A549 (cell line): Measurements from ENCODE around the gene RPL41. TPM values are rescaled to one million over a fixed set of nuclear protein-coding genes. Genes with fewer than 3 reads are reported as not detected.

ENCODE experiments used
- ATAC-seq, 2 experiments: fragments of 200-7000 bp in 1 of 2; fragments of >200 bp in 1 of 2; cut with Nextera tagmentation in 1 of 2; cut with Tn5 transposase in 1 of 2; 3 replicates each; pipeline versions ENCODE4 v1.8.0 to v1.9.1; 2018 to 2020; ENCODE audit warnings: mild to moderate bottlenecking in 1 of 2, moderate library complexity in 1 of 2
- CTCF ChIA-PET: fragments of 300-600 bp; sonication (Branson Sonifier 250); formaldehyde crosslinking; extraction: SDS; loops from one replicate; lab custom pipeline; 2021; ENCODE audit warnings: antibody characterized with exemption, inconsistent platforms; lab: Yijun Ruan, JAX
- POLR2A ChIA-PET: fragments of 350-600 bp; formaldehyde crosslinking; extraction: SDS; loops from one replicate; lab custom pipeline; 2021; ENCODE audit warnings: antibody characterized with exemption, inconsistent platforms; lab: Yijun Ruan, JAX
- DNase-seq, 2 experiments: peaks; one replicate each; pipeline versions ENCODE4 v3.0.0 to v3.0.0-alpha.2; 2011 to 2016; ENCODE audit warnings: low read depth in 1 of 2, low spot score in 1 of 2
- FAIRE-seq: peaks from 2 replicates; lab custom pipeline; 2011; peaks lifted over from hg19 to GRCh38; lab: Jason Lieb, UNC
- H3K27ac ChIP-seq, 2 experiments: fragments of >200 bp; sonication (Bioruptor Twin); formaldehyde crosslinking; 3 replicates each; pipeline ENCODE4 v1.5.1; 2016 to 2017
- H3K4me1 ChIP-seq: fragments of >200 bp; sonication (Bioruptor Twin); formaldehyde crosslinking; 3 replicates; pipeline ENCODE4 v1.6.1; 2016
- H3K4me2 ChIP-seq: fragments of >200 bp; sonication (Bioruptor Twin); formaldehyde crosslinking; 3 replicates; pipeline ENCODE4 v1.6.1; 2016
- H3K4me3 ChIP-seq: fragments of >200 bp; sonication (Bioruptor Twin); formaldehyde crosslinking; 3 replicates; pipeline ENCODE4 v1.5.1; 2016
- H3K9me3 ChIP-seq: fragments of >200 bp; sonication (Bioruptor Twin); formaldehyde crosslinking; 3 replicates; pipeline ENCODE4 v1.6.1; 2016
- CBX8 ChIP-seq: fragments of 200-600 bp; sonication (generic); IDR thresholded peaks from 2 replicates; pipeline ENCODE4 v1.6.1; 2016
- CEBPB ChIP-seq, 2 experiments: fragments of >200 bp in 1 of 2; sonication (Bioruptor Twin) in 1 of 2; formaldehyde crosslinking in 1 of 2; IDR thresholded peaks; 2 replicates each; pipeline ENCODE4 v1.6.1; 2012 to 2016
- CHD4 ChIP-seq: fragments of 200-600 bp; sonication (generic); IDR thresholded peaks from 2 replicates; pipeline ENCODE4 v1.6.1; 2016; ENCODE audit warnings: antibody characterized with exemption, mild to moderate bottlenecking, borderline replicate concordance
- EHF ChIP-seq: fragments of 250-450 bp; sonication (Bioruptor Pico); IDR thresholded peaks from 2 replicates; pipeline ENCODE4 v1.5.0; 2020; ENCODE audit warnings: mild to moderate bottlenecking
- EP300 ChIP-seq, 2 experiments: fragments of >200 bp; sonication (Bioruptor Twin); formaldehyde crosslinking; IDR thresholded peaks; 2 replicates in 1 of 2; 3 replicates in 1 of 2; pipeline ENCODE4 v1.6.1; 2016 to 2017
- ESRRA ChIP-seq: fragments of 150-350 bp; IDR thresholded peaks from 2 replicates; pipeline ENCODE4 v1.6.1; 2014; ENCODE audit warnings: mild to moderate bottlenecking, low read length, borderline replicate concordance
- FOSB ChIP-seq: fragments of 250-450 bp; sonication (Bioruptor Pico); IDR thresholded peaks from 2 replicates; pipeline ENCODE4 v1.5.0; 2020; ENCODE audit warnings: mild to moderate bottlenecking, moderate library complexity
- FOSL2 ChIP-seq, 2 experiments: fragments of 450-650 bp in 1 of 2; fragments of >200 bp in 1 of 2; sonication (Bioruptor Twin) in 1 of 2; formaldehyde crosslinking; IDR thresholded peaks; 2 replicates each; pipeline versions ENCODE4 v1.5.0 to v1.6.1; 2016 to 2020; ENCODE audit warnings: mild to moderate bottlenecking in 1 of 2, moderate library complexity in 1 of 2
- GATA3 ChIP-seq: IDR thresholded peaks from 2 replicates; pipeline ENCODE4 v1.6.1; 2012; ENCODE audit warnings: borderline replicate concordance
- HOXB13 ChIP-seq: fragments of 250-450 bp; sonication (Bioruptor Pico); IDR thresholded peaks from 2 replicates; pipeline ENCODE4 v1.5.0; 2020; ENCODE audit warnings: low read depth, mild to moderate bottlenecking, moderate library complexity
- JUNB ChIP-seq: fragments of >200 bp; sonication (Bioruptor Twin); formaldehyde crosslinking; IDR thresholded peaks from 2 replicates; pipeline ENCODE4 v1.6.1; 2016
- KDM1A ChIP-seq: fragments of 200-600 bp; sonication (generic); IDR thresholded peaks from 2 replicates; pipeline ENCODE4 v1.6.1; 2016; ENCODE audit warnings: low read depth, mild to moderate bottlenecking
- MAFK ChIP-seq: fragments of 450-650 bp; IDR thresholded peaks from 2 replicates; pipeline ENCODE4 v1.6.1; 2014; ENCODE audit not compliant: partially characterized antibody
- MAZ ChIP-seq: fragments of 150-350 bp; IDR thresholded peaks from 2 replicates; pipeline ENCODE4 v1.6.1; 2014; ENCODE audit warnings: antibody characterized with exemption, low read depth, low read length, borderline replicate concordance
- NR3C1 ChIP-seq: fragments of >200 bp; sonication (Bioruptor Twin); formaldehyde crosslinking; IDR thresholded peaks from 3 replicates; pipeline ENCODE4 v1.6.1; 2017
- PHF8 ChIP-seq: fragments of 200-600 bp; sonication (generic); IDR thresholded peaks from 2 replicates; pipeline ENCODE4 v1.6.1; 2016; ENCODE audit warnings: low read depth, mild to moderate bottlenecking, antibody characterized with exemption, moderate library complexity, borderline replicate concordance
- POLR2AphosphoS2 ChIP-seq: conservative IDR thresholded peaks from 2 replicates; pipeline ENCODE4 v1.6.1; 2012; ENCODE audit warnings: low read length, improper control_type of control experiment, inconsistent platforms
- RARB ChIP-seq: fragments of 250-450 bp; sonication (Bioruptor Pico); IDR thresholded peaks from 2 replicates; pipeline ENCODE4 v1.8.0; 2021; ENCODE audit warnings: mild to moderate bottlenecking, moderate library complexity
- RCOR1 ChIP-seq: fragments of 150-350 bp; IDR thresholded peaks from 2 replicates; pipeline ENCODE4 v1.6.1; 2014; ENCODE audit warnings: antibody characterized with exemption, low read length, low read depth
- RNF2 ChIP-seq: fragments of 200-600 bp; sonication (generic); IDR thresholded peaks from 2 replicates; pipeline ENCODE4 v1.6.1; 2016; ENCODE audit warnings: low read depth, mild to moderate bottlenecking, antibody characterized with exemption, moderate library complexity, borderline replicate concordance
- SMC3 ChIP-seq: fragments of >200 bp; sonication (Bioruptor Twin); formaldehyde crosslinking; IDR thresholded peaks from 3 replicates; pipeline ENCODE4 v1.6.1; 2018; ENCODE audit warnings: inconsistent platforms
- TP53 ChIP-seq: fragments of 250-450 bp; sonication (Bioruptor Pico); IDR thresholded peaks from 2 replicates; pipeline ENCODE4 v1.5.0; 2021; ENCODE audit warnings: mild to moderate bottlenecking, moderate library complexity
- ZC3H11A ChIP-seq: fragments of 450-650 bp; IDR thresholded peaks from 2 replicates; pipeline ENCODE4 v1.6.1; 2014; ENCODE audit warnings: antibody characterized with exemption, mild to moderate bottlenecking
- ZFP36 ChIP-seq: fragments of 450-650 bp; IDR thresholded peaks from 2 replicates; pipeline ENCODE4 v1.6.1; 2014; ENCODE audit warnings: borderline replicate concordance; ENCODE audit not compliant: partially characterized antibody
- WGBS: methylation state at CpG from one replicate; pipeline ENCODE4 v1.1.6; 2017; ENCODE audit errors: missing lambda C conversion rate; 5-methylcytosine and 5-hydroxymethylcytosine counted together
- polyA plus RNA-seq, 4 experiments: library from polyadenylated mRNA; depleted of rRNA in 3 of 4; stranded (reverse); fragments of >200 nt; fragmentation: RNase III in 1 of 4; extraction: RNeasy Plus Mini Kit Qiagen cat#74134 plus additional on column Dnase treatment in 1 of 4; gene quantifications; 2 replicates in 3 of 4; 3 replicates in 1 of 4; pipeline ENCODE4 v1.2.3, GENCODE V29; 2011 to 2017
- TF ChIP-seq, protein P1 (sequence below): fragments of >200 bp; sonication (Bioruptor Twin); formaldehyde crosslinking; IDR thresholded peaks from 3 replicates; pipeline ENCODE4 v1.5.1; 2016
- TF ChIP-seq, protein P2 (sequence below): fragments of 200-600 bp; sonication (generic); IDR thresholded peaks from 2 replicates; pipeline ENCODE4 v1.6.1; 2016; ENCODE audit warnings: antibody characterized with exemption, mild to moderate bottlenecking, moderate library complexity
- TF ChIP-seq, protein P3 (sequence below): fragments of 250-450 bp; sonication (Bioruptor Pico); IDR thresholded peaks from 2 replicates; pipeline ENCODE4 v1.5.0; 2021; ENCODE audit warnings: mild to moderate bottlenecking, moderate library complexity, borderline replicate concordance
- TF ChIP-seq, protein P4 (sequence below): fragments of 250-450 bp; sonication (Bioruptor Pico); IDR thresholded peaks from 2 replicates; pipeline ENCODE4 v1.5.0; 2020; ENCODE audit warnings: low read depth, mild to moderate bottlenecking, moderate library complexity
- TF ChIP-seq, protein P5 (sequence below): fragments of >200 bp; sonication (Bioruptor Twin); formaldehyde crosslinking; IDR thresholded peaks from 3 replicates; pipeline ENCODE4 v1.6.1; 2016

RPL41 gene
- polyA plus RNA-seq, 2 of the 4 experiments (the other 2 are of a cell fraction): 8,804 to 9,351 TPM

DNA sequence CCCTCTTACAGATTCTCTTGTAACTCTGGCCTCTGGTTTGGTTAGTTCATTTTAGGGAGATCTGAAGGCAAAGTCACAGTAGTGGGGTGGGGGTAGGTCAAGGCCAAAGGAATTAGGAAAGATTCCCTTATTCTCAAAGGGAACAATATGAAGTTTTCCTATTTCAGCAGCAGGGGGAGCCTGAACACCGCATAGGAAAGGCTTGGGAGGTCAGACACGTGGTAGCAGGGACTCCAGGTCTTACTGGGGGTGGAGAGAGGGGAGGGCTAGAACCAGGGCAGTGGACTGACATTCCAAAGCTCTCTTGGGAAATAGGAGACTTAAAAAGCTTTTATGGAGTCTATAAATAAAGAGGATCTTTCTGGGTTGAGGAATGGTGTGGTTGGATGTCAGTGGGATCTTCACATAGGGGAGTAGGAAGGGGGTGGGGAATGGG lies 2.9 kb downstream of the RPL41 start (continued):
- TF ChIP-seq, protein P1, sequence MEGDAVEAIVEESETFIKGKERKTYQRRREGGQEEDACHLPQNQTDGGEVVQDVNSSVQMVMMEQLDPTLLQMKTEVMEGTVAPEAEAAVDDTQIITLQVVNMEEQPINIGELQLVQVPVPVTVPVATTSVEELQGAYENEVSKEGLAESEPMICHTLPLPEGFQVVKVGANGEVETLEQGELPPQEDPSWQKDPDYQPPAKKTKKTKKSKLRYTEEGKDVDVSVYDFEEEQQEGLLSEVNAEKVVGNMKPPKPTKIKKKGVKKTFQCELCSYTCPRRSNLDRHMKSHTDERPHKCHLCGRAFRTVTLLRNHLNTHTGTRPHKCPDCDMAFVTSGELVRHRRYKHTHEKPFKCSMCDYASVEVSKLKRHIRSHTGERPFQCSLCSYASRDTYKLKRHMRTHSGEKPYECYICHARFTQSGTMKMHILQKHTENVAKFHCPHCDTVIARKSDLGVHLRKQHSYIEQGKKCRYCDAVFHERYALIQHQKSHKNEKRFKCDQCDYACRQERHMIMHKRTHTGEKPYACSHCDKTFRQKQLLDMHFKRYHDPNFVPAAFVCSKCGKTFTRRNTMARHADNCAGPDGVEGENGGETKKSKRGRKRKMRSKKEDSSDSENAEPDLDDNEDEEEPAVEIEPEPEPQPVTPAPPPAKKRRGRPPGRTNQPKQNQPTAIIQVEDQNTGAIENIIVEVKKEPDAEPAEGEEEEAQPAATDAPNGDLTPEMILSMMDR: peak; percentile 80
- TF ChIP-seq, protein P2, sequence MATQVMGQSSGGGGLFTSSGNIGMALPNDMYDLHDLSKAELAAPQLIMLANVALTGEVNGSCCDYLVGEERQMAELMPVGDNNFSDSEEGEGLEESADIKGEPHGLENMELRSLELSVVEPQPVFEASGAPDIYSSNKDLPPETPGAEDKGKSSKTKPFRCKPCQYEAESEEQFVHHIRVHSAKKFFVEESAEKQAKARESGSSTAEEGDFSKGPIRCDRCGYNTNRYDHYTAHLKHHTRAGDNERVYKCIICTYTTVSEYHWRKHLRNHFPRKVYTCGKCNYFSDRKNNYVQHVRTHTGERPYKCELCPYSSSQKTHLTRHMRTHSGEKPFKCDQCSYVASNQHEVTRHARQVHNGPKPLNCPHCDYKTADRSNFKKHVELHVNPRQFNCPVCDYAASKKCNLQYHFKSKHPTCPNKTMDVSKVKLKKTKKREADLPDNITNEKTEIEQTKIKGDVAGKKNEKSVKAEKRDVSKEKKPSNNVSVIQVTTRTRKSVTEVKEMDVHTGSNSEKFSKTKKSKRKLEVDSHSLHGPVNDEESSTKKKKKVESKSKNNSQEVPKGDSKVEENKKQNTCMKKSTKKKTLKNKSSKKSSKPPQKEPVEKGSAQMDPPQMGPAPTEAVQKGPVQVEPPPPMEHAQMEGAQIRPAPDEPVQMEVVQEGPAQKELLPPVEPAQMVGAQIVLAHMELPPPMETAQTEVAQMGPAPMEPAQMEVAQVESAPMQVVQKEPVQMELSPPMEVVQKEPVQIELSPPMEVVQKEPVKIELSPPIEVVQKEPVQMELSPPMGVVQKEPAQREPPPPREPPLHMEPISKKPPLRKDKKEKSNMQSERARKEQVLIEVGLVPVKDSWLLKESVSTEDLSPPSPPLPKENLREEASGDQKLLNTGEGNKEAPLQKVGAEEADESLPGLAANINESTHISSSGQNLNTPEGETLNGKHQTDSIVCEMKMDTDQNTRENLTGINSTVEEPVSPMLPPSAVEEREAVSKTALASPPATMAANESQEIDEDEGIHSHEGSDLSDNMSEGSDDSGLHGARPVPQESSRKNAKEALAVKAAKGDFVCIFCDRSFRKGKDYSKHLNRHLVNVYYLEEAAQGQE: no peak
- no peak for TF ChIP-seq PHF8
- no peak for TF ChIP-seq EP300 (IDR thresholded peaks at IDR 0.05)
- TF ChIP-seq EHF (CRISPR knock-in tag): no peak
- TF ChIP-seq RARB (CRISPR knock-in tag): no peak
- no peak for TF ChIP-seq ZC3H11A
- no peak for TF ChIP-seq CBX8
- peak; percentile 55 for TF ChIP-seq SMC3
- no peak for TF ChIP-seq ESRRA
- no peak for TF ChIP-seq MAZ
- no peak for TF ChIP-seq JUNB
- TF ChIP-seq RCOR1: no peak
- no peak for TF ChIP-seq NR3C1
- TF ChIP-seq RNF2: no peak
- TF ChIP-seq MAFK: no peak
- peak in 1 of 2 experiments; percentile 16; a peak in 1 of 4 replicates for TF ChIP-seq CEBPB (IDR thresholded peaks at IDR 0.05)
- TF ChIP-seq CHD4: no peak
- no peak for TF ChIP-seq HOXB13
- TF ChIP-seq KDM1A: no peak
- TF ChIP-seq GATA3: no peak
- TF ChIP-seq, protein P3, sequence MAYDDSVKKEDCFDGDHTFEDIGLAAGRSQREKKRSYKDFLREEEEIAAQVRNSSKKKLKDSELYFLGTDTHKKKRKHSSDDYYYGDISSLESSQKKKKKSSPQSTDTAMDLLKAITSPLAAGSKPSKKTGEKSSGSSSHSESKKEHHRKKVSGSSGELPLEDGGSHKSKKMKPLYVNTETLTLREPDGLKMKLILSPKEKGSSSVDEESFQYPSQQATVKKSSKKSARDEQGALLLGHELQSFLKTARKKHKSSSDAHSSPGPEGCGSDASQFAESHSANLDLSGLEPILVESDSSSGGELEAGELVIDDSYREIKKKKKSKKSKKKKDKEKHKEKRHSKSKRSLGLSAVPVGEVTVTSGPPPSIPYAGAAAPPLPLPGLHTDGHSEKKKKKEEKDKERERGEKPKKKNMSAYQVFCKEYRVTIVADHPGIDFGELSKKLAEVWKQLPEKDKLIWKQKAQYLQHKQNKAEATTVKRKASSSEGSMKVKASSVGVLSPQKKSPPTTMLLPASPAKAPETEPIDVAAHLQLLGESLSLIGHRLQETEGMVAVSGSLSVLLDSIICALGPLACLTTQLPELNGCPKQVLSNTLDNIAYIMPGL (CRISPR knock-in tag): no peak
- TF ChIP-seq, all 56 proteins: peak for 7

DNA sequence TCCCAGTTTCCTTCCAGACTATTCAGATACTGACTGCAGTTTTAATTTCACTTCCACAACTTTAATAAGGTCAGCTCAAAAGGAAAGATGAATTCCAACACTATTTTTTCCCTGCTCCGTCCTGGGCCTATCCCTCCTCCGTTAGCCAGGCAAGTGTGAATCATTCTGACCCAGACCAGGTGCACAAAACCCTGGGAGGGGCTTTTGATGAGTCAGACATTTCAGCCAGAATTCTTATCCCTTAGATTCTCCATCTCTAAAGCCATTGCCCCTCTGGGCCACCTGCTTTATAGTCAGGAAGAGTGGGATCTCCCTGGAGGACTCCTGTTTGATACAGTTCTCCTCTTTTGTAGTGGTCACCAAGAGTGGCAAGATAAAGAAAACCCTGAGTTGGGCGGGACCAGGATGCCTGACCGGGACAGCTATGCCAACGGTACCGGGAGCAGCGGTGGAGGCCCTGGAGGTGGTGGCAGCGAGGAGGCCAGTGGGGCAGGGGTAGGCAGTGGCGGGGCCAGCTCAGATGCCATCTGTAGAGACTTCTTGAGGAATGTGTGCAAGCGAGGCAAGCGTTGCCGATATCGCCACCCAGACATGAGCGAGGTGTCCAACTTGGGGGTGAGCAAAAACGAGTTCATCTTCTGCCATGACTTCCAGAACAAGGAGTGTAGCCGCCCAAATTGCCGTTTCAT lies 3.9 kb downstream of the RPL41 start:
- H3K4me3 ChIP-seq: no peak overlapping the region
- 92% methylated on average over 17 of the region's 17 CpGs for WGBS
- TF ChIP-seq RCOR1 (no peak), TP53 (CRISPR knock-in tag) (no peak), ZFP36 (no peak), CEBPB (IDR thresholded peaks at IDR 0.05) (no peak), EP300 (IDR thresholded peaks at IDR 0.05) (no peak), FOSL2 (IDR thresholded peaks at IDR 0.05) (no peak), FOSL2 (CRISPR knock-in tag; IDR thresholded peaks at IDR 0.05) (no peak; the same call in 1 of the 2 replicates), POLR2AphosphoS2 (no peak), FOSB (CRISPR knock-in tag) (no peak)
- TF ChIP-seq, protein P4, sequence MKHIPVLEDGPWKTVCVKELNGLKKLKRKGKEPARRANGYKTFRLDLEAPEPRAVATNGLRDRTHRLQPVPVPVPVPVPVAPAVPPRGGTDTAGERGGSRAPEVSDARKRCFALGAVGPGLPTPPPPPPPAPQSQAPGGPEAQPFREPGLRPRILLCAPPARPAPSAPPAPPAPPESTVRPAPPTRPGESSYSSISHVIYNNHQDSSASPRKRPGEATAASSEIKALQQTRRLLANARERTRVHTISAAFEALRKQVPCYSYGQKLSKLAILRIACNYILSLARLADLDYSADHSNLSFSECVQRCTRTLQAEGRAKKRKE (CRISPR knock-in tag): no peak
- TF ChIP-seq, protein P5, sequence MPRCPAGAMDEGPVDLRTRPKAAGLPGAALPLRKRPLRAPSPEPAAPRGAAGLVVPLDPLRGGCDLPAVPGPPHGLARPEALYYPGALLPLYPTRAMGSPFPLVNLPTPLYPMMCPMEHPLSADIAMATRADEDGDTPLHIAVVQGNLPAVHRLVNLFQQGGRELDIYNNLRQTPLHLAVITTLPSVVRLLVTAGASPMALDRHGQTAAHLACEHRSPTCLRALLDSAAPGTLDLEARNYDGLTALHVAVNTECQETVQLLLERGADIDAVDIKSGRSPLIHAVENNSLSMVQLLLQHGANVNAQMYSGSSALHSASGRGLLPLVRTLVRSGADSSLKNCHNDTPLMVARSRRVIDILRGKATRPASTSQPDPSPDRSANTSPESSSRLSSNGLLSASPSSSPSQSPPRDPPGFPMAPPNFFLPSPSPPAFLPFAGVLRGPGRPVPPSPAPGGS: no peak
- peaks cover 16% of the 10 kb centered on the region for H3K4me1 ChIP-seq
- DNase-seq (no peak), ATAC-seq (no peak), FAIRE-seq (no peak)
- CTCF ChIA-PET: interaction anchor here (0.5 to 15.7 kb wide), 37 partner anchors 7 to 381 kb away, joined by 3 to 204 read pairs (median 4); partner anchors contain the start of genes ANKRD52, COQ10A, ERBB3 and ESYT1
- H3K9me3 ChIP-seq: no peaks in the 10 kb centered on the region
- H3K27ac ChIP-seq: peak overlapping the region; percentile 58 to 91; a peak in 4 of 6 replicates
- peak overlapping the region; percentile 95 for H3K4me2 ChIP-seq
- POLR2A ChIA-PET: interaction anchor here (3.4 to 5.5 kb wide), 3 partner anchors 8 to 69 kb away, joined by 36 to 77 read pairs (median 40); partner anchors contain the start of genes ESYT1, PA2G4 and SMARCC2
